ENCODE measurements around the gene ARRDC4. TPM values are rescaled to one million over a fixed set of nuclear protein-coding genes. Genes with fewer than 3 reads are reported as not detected.

ARRDC4 gene
- total and polyA plus RNA-seq, 2 of the 4 experiments (the other 2 are of a cell fraction), result 5.3 to 9.1 TPM

DNA sequence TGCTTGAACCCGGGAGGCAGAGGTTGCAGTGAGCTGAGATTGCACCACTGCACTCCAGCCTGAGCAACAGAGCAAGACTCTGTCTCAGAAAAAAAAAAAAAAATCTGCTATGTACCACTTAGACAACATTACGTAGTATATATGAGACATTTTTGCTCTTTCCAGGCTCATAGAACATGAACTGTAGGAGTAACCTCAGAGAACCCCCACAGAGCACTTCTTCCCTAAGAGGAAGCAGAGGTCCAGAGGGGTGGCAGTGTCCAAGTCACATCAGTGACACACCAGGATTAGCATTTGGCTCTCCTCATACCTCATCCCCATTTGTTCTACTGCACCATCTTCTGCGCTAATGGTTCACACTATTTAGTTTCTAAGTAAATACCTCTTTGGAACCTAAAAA is 33.7 kb downstream of the ARRDC4 start:
- H3K27ac ChIP-seq (ENCODE audit: insufficient read depth, low read length), result no peak overlapping the region
- no peak overlapping the region for H2AFZ ChIP-seq (replicated peaks; ENCODE audit: low read length, poor library complexity)
- no peak overlapping the region for H3K56ac ChIP-seq (ENCODE audit: extremely low read depth, insufficient read depth, low read length)
- H3K4me1 ChIP-seq (ENCODE audit: control insufficient read depth, insufficient read depth, low read length), result no peaks in the 10 kb centered on the region
- H4K5ac ChIP-seq (ENCODE audit: low read depth, low read length), result no peak overlapping the region
- H3K4ac ChIP-seq (ENCODE audit: low read depth, low read length), result no peak overlapping the region
- ATAC-seq (ENCODE audit: low read depth), result no peak
- H3K18ac ChIP-seq (ENCODE audit: low read depth, low read length), result no peak overlapping the region
- no peak for DNase-seq
- H3K27me3 ChIP-seq (ENCODE audit: control insufficient read depth, insufficient read depth, low read length), result no peaks in the 10 kb centered on the region
- TF ChIP-seq SMC3 (IDR thresholded peaks at IDR 0.05; ENCODE audit: low read depth, low read length), result no peak
- no peak for TF ChIP-seq MAFK (IDR thresholded peaks at IDR 0.05; ENCODE audit: low read depth, low read length)
- no peak for TF ChIP-seq MAZ (IDR thresholded peaks at IDR 0.05; ENCODE audit: borderline replicate concordance, low read depth, low read length)
- no peak for TF ChIP-seq FOS (IDR thresholded peaks at IDR 0.05; ENCODE audit: low read depth, low read length)
- no peak for TF ChIP-seq NFE2L2 (IDR thresholded peaks at IDR 0.05; ENCODE audit: low read depth, low read length)
- TF ChIP-seq, protein P1, sequence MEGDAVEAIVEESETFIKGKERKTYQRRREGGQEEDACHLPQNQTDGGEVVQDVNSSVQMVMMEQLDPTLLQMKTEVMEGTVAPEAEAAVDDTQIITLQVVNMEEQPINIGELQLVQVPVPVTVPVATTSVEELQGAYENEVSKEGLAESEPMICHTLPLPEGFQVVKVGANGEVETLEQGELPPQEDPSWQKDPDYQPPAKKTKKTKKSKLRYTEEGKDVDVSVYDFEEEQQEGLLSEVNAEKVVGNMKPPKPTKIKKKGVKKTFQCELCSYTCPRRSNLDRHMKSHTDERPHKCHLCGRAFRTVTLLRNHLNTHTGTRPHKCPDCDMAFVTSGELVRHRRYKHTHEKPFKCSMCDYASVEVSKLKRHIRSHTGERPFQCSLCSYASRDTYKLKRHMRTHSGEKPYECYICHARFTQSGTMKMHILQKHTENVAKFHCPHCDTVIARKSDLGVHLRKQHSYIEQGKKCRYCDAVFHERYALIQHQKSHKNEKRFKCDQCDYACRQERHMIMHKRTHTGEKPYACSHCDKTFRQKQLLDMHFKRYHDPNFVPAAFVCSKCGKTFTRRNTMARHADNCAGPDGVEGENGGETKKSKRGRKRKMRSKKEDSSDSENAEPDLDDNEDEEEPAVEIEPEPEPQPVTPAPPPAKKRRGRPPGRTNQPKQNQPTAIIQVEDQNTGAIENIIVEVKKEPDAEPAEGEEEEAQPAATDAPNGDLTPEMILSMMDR (conservative IDR thresholded peaks at IDR 0.05; ENCODE audit: low read depth, low read length), result no peak
- no peak for TF ChIP-seq RCOR1 (IDR thresholded peaks at IDR 0.05; ENCODE audit: insufficient replicate concordance, low read length)
- TF ChIP-seq CEBPB (IDR thresholded peaks at IDR 0.05; ENCODE audit: low read depth, low read length), result no peak
- TF ChIP-seq BHLHE40 (IDR thresholded peaks at IDR 0.05; ENCODE audit: low read depth, low read length), result no peak
- no peak for TF ChIP-seq RFX5 (IDR thresholded peaks at IDR 0.05; ENCODE audit: low read depth, low read length)
- TF ChIP-seq, protein P2, sequence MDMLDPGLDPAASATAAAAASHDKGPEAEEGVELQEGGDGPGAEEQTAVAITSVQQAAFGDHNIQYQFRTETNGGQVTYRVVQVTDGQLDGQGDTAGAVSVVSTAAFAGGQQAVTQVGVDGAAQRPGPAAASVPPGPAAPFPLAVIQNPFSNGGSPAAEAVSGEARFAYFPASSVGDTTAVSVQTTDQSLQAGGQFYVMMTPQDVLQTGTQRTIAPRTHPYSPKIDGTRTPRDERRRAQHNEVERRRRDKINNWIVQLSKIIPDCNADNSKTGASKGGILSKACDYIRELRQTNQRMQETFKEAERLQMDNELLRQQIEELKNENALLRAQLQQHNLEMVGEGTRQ (IDR thresholded peaks at IDR 0.05; ENCODE audit: low read depth, low read length), result no peak
- no peak for TF ChIP-seq RAD21 (IDR thresholded peaks at IDR 0.05; ENCODE audit: low read length)
- TF ChIP-seq MXI1 (IDR thresholded peaks at IDR 0.05; ENCODE audit: borderline replicate concordance, low read depth, low read length), result no peak
- ChIA-PET CTCF (no interaction called here), POLR2A (ENCODE audit: unreplicated experiment) (no interaction called here)
- H2AK9ac ChIP-seq (replicated peaks; ENCODE audit: low read depth, low read length, poor library complexity), result no peak overlapping the region
- H2BK20ac ChIP-seq (ENCODE audit: low read depth, low read length), result no peak overlapping the region
- H3K14ac ChIP-seq (replicated peaks; ENCODE audit: low read depth, low read length), result no peak overlapping the region
- intact Hi-C loops (cut with micrococcal nuclease), result no loop called here
- H3K9me1 ChIP-seq (ENCODE audit: insufficient read depth, low read length), result no peaks in the 10 kb centered on the region
- H3K36me3 ChIP-seq (ENCODE audit: control insufficient read depth, insufficient read depth, low read length), result no peaks in the 10 kb centered on the region
- no peak overlapping the region for H2BK120ac ChIP-seq (ENCODE audit: low read depth, low read length)
- H3K9ac ChIP-seq (ENCODE audit: low read depth, low read length), result no peak overlapping the region
- no peak overlapping the region for H3K4me2 ChIP-seq (ENCODE audit: low read depth, low read length)
- no peaks in the 10 kb centered on the region for H3K79me1 ChIP-seq (ENCODE audit: low read depth in 1 of 2, low read length in 2 of 2)
- no peak overlapping the region for H4K8ac ChIP-seq (ENCODE audit: low read depth in 2 of 2, low read length in 2 of 2)
- H2AK5ac ChIP-seq (ENCODE audit: low read depth, low read length), result no peak overlapping the region
- no CpG with 5 or more reads among the region's 3 CpGs for WGBS, 2 experiments (ENCODE audit: extremely low coverage in 2 of 2, insufficient read length in 1 of 2)
- H3K4me3 ChIP-seq (ENCODE audit: insufficient read depth, low read depth, low read length), result no peak overlapping the region
- dilution Hi-C loops (cut with HindIII; ENCODE audit: low sequenced_read_pairs, unreplicated experiment), result no loop called here
- no peak overlapping the region for H2BK5ac ChIP-seq (ENCODE audit: low read depth, low read length, poor library complexity, severe bottlenecking)
- no TSS peak for BruUV-seq (replicated peaks)
- H4K20me1 ChIP-seq (ENCODE audit: insufficient read depth, low read length), result no peaks in the 10 kb centered on the region
- no peak overlapping the region for H2BK15ac ChIP-seq (ENCODE audit: low read depth, low read length)
- no peaks in the 10 kb centered on the region for H3K9me3 ChIP-seq (ENCODE audit: control insufficient read depth, insufficient read depth, low read length)
- in situ Hi-C loops (cut with MboI; ENCODE audit: low sequenced_read_pairs), result no loop called here
- H3K23ac ChIP-seq (ENCODE audit: low read depth, low read length), result no peak overlapping the region
- no peak overlapping the region for H4K91ac ChIP-seq (ENCODE audit: insufficient read depth, low read depth, low read length)

All from IMR-90 (cell line).